ENCODE results near the gene STOX2.

The STOX2 gene

DNA sequence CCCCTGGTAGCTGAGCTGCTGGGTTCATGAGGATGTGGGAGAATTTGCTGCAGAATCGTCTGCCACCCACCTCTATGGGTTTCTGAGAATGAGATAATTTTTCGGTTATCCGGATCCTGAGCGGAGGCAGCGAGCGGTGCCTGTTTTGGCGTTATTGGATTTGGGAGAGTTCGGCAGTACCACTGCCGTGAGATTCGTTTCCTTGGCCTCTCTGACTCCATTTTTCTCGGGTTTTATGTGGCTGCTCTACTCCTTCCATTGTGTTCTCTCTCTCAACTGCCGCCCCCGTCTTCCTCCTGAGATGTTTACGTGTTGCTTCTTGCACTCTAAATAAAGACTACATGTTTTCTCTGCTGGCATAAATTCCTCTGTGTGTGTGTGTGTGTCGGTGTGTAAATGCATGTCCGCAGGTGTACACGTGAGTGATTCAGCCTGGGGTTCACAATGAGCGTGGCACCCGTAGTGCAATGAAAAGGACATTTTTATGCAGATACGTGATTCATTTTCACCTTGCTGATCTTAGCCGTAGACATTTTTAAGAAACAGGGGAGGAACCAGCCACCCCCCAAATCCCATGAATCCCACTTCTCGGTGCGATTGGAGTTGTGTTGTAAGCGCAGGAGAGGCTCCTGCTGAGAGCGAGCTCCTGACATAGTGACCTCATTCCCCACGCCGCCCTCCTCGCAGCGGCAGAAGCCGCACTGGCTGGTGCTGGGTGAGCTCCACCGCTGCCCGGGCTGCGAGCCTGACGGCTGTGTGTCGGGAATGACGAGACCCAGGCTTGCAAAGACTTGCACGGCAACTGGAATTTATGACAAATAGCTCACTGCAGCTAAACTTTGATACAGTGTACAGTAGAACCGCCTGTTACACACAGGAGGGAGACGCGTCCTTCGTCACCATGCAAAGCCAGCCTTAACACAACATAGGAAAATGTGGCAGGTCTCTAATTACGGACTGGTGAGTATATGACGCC, 82.2 kb downstream of the STOX2 start:
- no peak for DNase-seq (ENCODE audit: low read depth in 2 of 2)

DNA sequence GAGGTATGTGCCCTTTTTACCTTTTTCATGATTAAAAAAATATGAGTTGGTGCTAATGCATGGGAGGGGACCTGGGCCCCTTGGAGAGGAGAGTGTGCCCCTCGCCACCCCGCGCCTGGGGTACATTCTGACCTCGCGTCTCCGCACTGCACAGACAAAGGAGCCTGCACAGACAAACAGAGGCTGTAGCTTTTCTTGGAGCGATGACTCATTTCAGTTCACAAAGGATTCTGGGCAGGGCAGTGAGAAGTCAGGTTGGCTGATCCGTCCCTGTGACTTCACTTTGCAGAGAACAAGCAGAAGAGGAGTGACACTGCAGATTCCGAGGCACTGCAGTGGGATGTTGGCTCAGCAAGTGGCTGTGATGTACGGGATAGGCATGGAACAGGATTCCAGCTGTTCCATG, 82.9 kb downstream of the STOX2 start:
- no peak for DNase-seq (ENCODE audit: low read depth in 2 of 2)

DNA sequence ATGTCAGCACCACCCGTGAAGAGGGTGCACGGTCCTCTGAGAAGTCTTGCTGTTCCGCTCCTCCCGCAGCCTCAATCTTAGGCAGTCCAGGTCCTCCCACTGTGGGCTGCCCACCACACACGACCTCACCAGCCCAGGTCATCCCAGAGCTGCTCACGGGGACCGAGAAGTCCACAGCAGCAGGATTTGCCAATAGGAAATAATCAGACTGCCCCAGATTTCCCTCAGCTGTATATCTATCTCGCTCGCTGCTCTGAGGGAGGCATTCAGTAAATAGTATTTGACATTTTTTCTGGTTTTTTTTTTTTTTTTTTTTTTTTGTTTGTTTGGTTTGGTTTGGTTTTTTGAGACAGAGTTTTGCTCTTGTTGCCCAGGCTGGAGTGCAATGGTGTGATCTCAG, 83.8 kb downstream of the STOX2 start:
- no peak for DNase-seq (ENCODE audit: low read depth in 2 of 2)

- no peak for DNase-seq (ENCODE audit: low read depth in 2 of 2)
Observed at GRCh38 chr4:183989461-183989860, 84.4 kb downstream of the STOX2 start.

DNA sequence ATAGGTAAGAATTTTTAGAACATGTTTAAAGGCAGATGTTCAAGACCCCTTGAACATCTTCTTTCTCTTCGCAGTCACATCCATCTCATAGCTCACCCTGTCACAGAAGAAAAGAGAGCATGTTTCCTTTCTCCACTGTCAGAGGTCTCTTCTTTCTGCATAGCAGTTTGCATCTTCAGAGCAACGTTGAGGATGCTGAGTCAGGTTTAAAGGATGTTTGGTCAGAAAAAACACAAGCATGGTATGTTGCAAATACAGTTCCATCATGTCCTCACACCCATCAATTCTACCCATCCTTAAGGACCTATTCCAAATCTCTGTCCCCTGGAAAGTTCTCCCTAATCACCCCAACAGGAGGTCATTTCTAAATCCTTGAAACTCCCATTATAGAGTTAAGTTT, 84.8 kb downstream of the STOX2 start:
- DNase-seq (ENCODE audit: low read depth in 2 of 2) = no peak

- no peak for DNase-seq (ENCODE audit: low read depth in 2 of 2)
Observed at GRCh38 chr4:183993676-183994075, 88.6 kb downstream of the STOX2 start.

DNA sequence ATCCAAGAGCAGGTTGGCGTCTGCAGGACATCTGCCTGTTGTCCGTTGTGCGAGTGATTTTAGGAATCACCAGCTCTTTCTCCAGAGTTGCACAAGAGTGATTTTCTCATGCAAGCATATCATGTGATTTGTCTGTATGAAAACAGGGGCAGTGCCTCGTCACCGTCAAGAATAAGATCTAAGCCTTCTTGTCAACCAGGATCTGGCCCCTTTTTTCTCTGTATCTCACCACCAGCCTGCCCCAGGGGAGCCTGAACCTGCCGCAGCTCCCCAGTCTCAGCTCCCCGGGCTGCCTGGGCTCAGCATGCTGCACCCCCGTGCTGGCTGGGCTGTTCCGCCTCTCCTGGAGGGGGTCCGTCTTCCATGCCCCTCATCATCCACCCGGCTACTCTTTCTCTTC, 90.5 kb downstream of the STOX2 start:
- no peak for DNase-seq (ENCODE audit: low read depth in 2 of 2)

GRCh38 chr4:183996868-183997267, 91.8 kb downstream of the STOX2 start:
- DNase-seq (ENCODE audit: low read depth in 2 of 2) = no peak

GRCh38 chr4:183999435-183999834, 94.3 kb downstream of the STOX2 start:
- no peak for DNase-seq (ENCODE audit: low read depth in 2 of 2)

DNA sequence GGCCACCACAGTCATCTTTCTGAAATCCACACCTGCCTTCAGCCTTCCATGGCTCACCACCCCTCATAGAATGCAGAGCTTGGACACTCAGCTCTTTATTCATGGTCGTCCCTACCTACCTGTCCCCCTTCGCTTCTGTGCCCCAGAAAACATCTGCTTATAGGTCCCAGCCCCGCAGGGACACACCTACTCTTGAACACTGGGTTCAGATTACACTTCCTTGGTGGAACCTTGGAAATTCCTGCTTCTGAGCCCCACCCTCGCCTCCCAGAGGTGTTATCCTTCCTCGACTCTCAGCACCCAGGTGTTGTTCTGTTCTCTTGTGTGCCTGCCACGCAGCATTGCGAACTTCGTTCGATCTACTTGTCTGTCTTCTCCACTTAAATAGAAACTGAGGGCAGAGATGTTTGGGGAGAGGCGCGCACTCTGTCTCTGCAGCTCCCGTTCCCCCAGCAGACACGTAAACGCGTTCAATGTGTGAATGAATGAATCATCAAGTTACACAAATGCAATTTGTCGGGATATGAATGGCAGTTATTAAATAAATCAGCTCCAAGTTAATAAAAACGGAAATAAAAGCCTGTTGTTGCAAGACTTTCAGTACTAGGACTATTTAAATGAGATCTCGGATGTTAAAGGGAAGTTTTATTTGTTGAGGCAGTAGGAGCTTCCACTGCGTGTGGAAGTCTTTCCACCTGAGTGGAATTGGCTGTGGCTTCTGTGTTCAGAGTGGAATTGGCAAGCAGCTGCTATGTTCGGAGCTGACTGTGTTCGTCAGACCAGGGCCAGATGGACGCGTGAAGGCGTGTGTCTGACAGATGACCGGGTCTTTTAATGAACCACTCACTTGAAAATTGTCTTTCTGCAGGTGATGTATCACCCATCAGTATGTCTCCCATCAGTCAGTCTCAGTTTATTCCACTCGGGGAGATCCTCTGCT, 95.6 kb downstream of the STOX2 start:
- DNase-seq (ENCODE audit: low read depth in 2 of 2) = no peak

- no peak for DNase-seq (ENCODE audit: low read depth in 2 of 2)
Observed at GRCh38 chr4:184003433-184003832, 98.3 kb downstream of the STOX2 start.

DNA sequence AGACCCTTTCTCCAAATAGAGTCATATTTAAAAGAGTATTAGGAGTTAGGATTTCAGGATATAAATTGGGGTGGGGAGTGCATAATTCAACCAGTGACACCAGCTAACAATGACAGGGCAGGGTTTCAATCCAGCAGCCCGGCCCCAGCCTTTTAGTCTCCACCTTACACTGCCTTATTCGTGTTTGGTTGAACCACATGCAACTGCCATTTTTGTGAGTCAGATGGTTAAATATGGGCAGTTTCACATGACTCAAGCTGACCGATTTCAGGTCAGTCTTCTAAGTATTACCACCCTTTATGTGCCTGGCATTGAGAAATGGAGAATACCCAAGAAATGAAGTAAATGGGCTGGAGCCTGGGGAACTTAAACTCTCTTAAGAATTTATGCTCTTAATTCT, 102.8 kb downstream of the STOX2 start:
- DNase-seq (ENCODE audit: low read depth in 2 of 2) = no peak

- no peak for DNase-seq (ENCODE audit: low read depth in 2 of 2)
Observed at GRCh38 chr4:184010696-184011095, 105.6 kb downstream of the STOX2 start.

DNA sequence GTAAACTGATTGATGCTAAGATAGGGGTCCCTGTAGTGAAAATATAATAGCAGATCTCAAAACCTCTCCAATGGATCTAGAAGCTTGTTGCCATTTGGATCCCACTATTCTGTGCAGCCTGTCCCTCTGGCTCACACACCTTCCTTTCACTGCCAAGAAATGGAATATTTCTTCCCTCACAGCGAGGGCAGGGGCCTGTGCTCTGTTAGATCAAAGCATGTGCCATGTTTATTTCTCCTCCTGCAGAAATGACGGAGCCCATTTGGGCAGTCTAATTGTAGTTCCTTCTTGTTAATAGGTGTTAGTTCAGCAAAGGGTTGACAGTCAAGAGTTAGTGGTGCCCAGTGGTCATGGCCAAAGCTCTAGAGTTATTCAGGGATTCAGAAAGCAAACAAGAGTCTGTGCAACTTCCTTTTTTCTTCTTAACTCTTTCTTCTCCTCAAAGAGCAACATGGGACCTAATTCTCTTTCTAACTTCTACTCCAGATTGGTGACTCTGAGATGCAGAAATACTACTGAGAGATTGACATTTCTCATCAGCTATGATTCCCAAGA, 106.8 kb downstream of the STOX2 start:
- DNase-seq (ENCODE audit: low read depth in 2 of 2) = no peak

GRCh38 chr4:184012937-184013336, 107.8 kb downstream of the STOX2 start:
- no peak for DNase-seq (ENCODE audit: low read depth in 2 of 2)

GRCh38 chr4:184014301-184014700, 109.2 kb downstream of the STOX2 start:
- DNase-seq (ENCODE audit: low read depth in 2 of 2) = no peak

DNA sequence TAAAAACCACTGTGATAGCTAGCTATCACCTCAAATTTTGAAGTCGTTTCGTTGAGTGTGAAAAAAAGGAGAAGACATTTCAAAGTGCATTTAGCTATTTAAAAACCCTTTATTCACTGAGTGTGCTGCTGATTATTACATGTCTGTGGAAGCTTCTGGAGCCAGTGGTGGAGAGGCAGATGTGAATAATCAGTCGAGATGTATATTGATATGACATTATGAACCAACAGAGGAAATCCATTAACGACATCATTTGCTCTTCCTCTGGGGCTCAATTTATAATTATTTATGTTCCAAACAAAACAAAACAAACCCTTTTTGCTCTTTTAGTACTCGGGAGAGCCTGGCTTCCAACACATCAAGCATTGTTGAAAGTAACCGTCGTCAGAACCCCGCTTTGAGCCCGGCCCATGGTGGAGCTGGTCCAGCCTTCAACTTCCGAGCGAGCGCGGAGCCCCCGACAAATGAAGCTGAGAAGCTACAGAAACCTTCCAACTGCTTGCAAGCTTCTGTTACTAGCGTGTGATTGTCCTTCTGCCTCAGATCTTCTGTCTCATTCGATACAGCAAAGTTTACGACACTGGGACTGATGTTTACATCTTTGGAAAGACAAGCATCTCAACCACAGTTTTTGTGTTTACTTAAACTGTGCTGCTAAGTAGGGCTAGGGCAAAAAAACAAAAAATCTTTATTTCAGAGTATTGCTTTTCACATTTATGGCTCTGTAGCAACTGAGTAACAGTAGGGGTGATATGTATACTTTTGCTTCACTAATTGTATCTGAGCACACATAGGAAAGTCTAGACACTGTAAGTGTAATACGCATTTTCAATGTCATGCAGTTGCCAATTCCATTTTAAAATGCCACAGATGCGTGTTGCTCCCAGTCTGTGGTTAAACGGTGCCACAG, 111.9 kb downstream of the STOX2 start:
- DNase-seq (ENCODE audit: low read depth in 2 of 2) = no peak

DNA sequence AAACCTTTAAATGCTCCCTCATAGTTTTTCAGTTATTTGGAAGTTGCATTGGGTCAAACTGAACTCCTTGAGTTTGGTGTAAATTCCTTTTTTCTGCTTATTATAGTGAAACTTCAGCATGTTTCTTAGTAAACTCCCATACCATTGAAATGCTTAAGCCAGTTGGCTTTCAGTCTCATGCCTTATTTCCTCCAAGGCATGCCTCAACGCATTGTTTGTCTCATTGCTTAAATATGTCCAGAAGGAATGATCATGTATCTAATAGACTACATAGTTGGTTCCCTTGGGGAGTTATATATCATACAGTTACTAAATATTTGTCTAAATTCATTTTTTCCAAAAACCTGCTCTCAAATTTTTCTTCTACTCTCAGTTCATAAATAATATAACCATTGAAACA, 114.0 kb downstream of the STOX2 start:
- no peak for DNase-seq (ENCODE audit: low read depth in 2 of 2)

DNA sequence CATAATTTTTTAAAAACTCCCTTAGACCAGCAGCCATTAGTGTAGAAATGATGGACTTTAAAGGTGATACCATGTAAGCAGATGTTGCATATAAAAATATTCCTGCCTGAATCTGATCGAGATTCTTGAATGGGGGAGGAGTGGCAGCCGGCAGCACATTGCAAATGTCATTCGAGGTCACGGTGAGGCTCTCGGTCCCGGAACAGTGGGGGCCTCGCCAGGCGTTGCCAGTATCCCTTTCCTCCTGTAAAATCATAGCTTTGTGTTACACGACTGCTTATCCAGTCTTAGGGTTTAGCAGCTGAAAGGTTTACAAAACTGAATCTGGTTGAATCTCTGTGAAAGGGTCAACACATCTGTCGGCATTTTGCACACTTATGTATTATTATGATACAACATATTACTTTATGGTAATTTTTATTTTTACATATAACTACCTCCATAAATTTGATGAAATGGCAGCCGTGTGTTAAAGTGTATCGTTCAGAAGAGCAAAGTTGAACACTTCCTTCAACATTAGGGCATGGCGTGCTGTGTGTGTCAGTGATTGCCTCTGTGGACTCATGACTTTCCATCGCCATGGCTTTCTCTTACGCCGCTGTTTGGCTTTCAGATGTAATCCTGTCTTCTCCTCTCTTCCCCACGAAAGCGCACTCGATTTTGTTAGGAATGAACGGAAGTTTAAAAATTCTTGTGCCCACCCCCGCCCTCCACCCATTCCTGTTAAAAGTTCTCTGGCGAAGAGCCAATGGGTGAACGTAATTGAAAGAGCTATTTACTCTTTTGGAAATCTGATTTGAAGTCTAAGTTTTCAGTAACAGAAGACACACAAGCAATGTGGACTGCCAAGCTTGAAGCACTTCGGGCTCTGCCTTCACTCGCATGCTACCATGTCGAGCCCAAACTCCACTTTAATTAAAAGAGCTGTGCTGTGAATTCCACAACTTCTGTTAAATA, 114.8 kb downstream of the STOX2 start:
- DNase-seq (ENCODE audit: low read depth in 2 of 2) = no peak

DNA sequence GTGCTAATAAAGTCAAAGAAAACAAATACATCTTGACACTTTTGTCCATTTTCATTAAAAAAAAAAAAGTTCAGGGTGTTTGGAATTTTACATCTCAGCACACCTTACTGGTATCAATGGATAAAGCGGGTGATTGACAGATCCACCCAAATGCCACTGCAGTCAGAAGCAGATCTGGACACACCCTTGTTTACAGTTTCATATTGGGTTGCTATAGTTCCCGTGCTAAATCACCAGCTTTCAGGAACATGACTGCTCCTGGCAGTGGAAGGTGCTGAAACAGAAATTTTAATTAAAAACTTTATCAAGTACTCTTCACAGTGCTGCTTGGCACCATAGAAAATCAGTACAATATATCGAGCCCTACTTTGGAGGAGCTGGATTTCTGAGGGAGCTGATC, 116.3 kb downstream of the STOX2 start:
- no peak for DNase-seq (ENCODE audit: low read depth in 2 of 2)

All from stimulated activated CD8-positive, alpha-beta memory T cell treated with anti-CD3 and anti-CD28 coated beads, Interleukin-7, amount 100 ng/mL, for 4 hours (primary cell).